Sigmoid colon (tissue), 3 donors: ENCODE results near the gene INO80E.

ENCODE experiments used
- CTCF ChIP-seq, 4 experiments: fragments of 450-650 bp in 3 of 4; fragments of 200-600 bp in 1 of 4; IDR thresholded peaks; one replicate each; pipeline ENCODE4 v1.5.1; 2016 to 2019; ENCODE audit warnings: antibody characterized with exemption in 4 of 4, mild to moderate bottlenecking in 3 of 4, moderate library complexity in 2 of 4
- POLR2A ChIP-seq, 2 donors: fragments of 450-650 bp; IDR thresholded peaks; one replicate each; pipeline ENCODE4 v1.6.1; 2016; ENCODE audit warnings: antibody characterized with exemption in 2 of 2, mild to moderate bottlenecking in 2 of 2, moderate library complexity in 2 of 2

- no peak for TF ChIP-seq CTCF (IDR thresholded peaks at IDR 0.05)
- no peak for TF ChIP-seq POLR2A (IDR thresholded peaks at IDR 0.05)
Measured at GRCh38 chr16:29988346-29989075, 7.5 kb upstream of the INO80E start.
